ENCODE data around the gene SCNM1. TPM values are rescaled to one million over a fixed set of nuclear protein-coding genes. Genes with fewer than 3 reads are reported as not detected.

SCNM1 gene
- polyA plus RNA-seq, 1 experiment = 24.9 TPM

- POLR2A ChIA-PET = interaction anchor here (1.4 kb wide), 1 partner anchor 33 kb away, joined by 4 read pairs; the partner anchor contains the start of gene VPS72
- no peaks in the 10 kb centered on the region for H3K27me3 ChIP-seq (ENCODE audit: control insufficient read depth, insufficient read depth, low read length)
- no peak overlapping the region for H3K27ac ChIP-seq (ENCODE audit: low read depth, low read length)
- no peaks in the 10 kb centered on the region for H3K9me3 ChIP-seq (ENCODE audit: control insufficient read depth, insufficient read depth, low read length)
- CTCF ChIA-PET = interaction anchor here (1.4 to 6.5 kb wide), 3 partner anchors 58 to 132 kb away, joined by 3 to 162 read pairs (median 27); no protein-coding TSS in a partner anchor
- H3K4me3 ChIP-seq (ENCODE audit: low read depth, low read length) = no peak overlapping the region
- no peak for DNase-seq (ENCODE audit: low read depth, low spot score)
- TF ChIP-seq, protein P1, sequence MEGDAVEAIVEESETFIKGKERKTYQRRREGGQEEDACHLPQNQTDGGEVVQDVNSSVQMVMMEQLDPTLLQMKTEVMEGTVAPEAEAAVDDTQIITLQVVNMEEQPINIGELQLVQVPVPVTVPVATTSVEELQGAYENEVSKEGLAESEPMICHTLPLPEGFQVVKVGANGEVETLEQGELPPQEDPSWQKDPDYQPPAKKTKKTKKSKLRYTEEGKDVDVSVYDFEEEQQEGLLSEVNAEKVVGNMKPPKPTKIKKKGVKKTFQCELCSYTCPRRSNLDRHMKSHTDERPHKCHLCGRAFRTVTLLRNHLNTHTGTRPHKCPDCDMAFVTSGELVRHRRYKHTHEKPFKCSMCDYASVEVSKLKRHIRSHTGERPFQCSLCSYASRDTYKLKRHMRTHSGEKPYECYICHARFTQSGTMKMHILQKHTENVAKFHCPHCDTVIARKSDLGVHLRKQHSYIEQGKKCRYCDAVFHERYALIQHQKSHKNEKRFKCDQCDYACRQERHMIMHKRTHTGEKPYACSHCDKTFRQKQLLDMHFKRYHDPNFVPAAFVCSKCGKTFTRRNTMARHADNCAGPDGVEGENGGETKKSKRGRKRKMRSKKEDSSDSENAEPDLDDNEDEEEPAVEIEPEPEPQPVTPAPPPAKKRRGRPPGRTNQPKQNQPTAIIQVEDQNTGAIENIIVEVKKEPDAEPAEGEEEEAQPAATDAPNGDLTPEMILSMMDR (IDR thresholded peaks at IDR 0.05; ENCODE audit: low read depth, low read length) = no peak
Measured at GRCh38 chr1:151157067-151157531, 8.8 kb upstream of the SCNM1 start.

GRCh38 chr1:151158326-151158725 lies 7.6 kb upstream of the SCNM1 start:
- no peak overlapping the region for H3K4me3 ChIP-seq (ENCODE audit: low read depth, low read length)
- TF ChIP-seq, protein P1 (IDR thresholded peaks at IDR 0.05; ENCODE audit: low read depth, low read length) = no peak
- CTCF ChIA-PET = interaction anchor here (0.6 to 6.5 kb wide), 2 partner anchors 38 to 59 kb away, joined by 6 to 162 read pairs; no protein-coding TSS in a partner anchor
- no peak for DNase-seq (ENCODE audit: low read depth, low spot score)
- POLR2A ChIA-PET = interaction anchor here (0.6 kb wide), 1 partner anchor 76 kb away, joined by 4 read pairs; no protein-coding TSS in a partner anchor
- H3K27ac ChIP-seq (ENCODE audit: low read depth, low read length) = no peak overlapping the region
- H3K9me3 ChIP-seq (ENCODE audit: control insufficient read depth, insufficient read depth, low read length) = no peaks in the 10 kb centered on the region
- no peaks in the 10 kb centered on the region for H3K27me3 ChIP-seq (ENCODE audit: control insufficient read depth, insufficient read depth, low read length)

DNA sequence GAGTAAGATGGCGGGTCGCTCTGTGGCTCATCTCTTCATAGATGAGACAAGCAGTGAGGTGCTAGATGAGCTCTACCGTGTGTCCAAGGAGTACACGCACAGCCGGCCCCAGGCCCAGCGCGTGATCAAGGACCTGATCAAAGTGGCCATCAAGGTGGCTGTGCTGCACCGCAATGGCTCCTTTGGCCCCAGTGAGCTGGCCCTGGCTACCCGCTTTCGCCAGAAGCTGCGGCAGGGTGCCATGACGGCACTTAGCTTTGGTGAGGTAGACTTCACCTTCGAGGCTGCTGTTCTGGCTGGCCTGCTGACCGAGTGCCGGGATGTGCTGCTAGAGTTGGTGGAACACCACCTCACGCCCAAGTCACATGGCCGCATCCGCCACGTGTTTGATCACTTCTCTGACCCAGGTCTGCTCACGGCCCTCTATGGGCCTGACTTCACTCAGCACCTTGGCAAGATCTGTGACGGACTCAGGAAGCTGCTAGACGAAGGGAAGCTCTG lies 7.1 kb upstream of the SCNM1 start:
- DNase-seq (ENCODE audit: low read depth, low spot score) = no peak
- Histone ChIP-seq H3K27me3 (ENCODE audit: control insufficient read depth, insufficient read depth, low read length) (no peaks in the 10 kb centered on the region), H3K9me3 (ENCODE audit: control insufficient read depth, insufficient read depth, low read length) (no peaks in the 10 kb centered on the region), H3K27ac (ENCODE audit: low read depth, low read length) (no peak overlapping the region), H3K4me3 (ENCODE audit: low read depth, low read length) (no peak overlapping the region)
- TF ChIP-seq, protein P1 (IDR thresholded peaks at IDR 0.05; ENCODE audit: low read depth, low read length) = no peak
- ChIA-PET POLR2A (no interaction called here), CTCF (interaction anchor here (6.5 kb wide), 1 partner anchor 59 kb away, joined by 162 read pairs; no protein-coding TSS in a partner anchor)

- Histone ChIP-seq H3K4me3 (ENCODE audit: low read depth, low read length) (no peak overlapping the region), H3K9me3 (ENCODE audit: control insufficient read depth, insufficient read depth, low read length) (no peaks in the 10 kb centered on the region), H3K27me3 (ENCODE audit: control insufficient read depth, insufficient read depth, low read length) (no peaks in the 10 kb centered on the region), H3K27ac (ENCODE audit: low read depth, low read length) (no peak overlapping the region)
- DNase-seq (ENCODE audit: low read depth, low spot score) = no peak
- TF ChIP-seq, protein P1 (IDR thresholded peaks at IDR 0.05; ENCODE audit: low read depth, low read length) = no peak
- ChIA-PET CTCF (interaction anchor here (6.5 kb wide), 1 partner anchor 60 kb away, joined by 162 read pairs; no protein-coding TSS in a partner anchor), POLR2A (no interaction called here)
Measured at GRCh38 chr1:151159373-151159772, 6.6 kb upstream of the SCNM1 start.

DNA sequence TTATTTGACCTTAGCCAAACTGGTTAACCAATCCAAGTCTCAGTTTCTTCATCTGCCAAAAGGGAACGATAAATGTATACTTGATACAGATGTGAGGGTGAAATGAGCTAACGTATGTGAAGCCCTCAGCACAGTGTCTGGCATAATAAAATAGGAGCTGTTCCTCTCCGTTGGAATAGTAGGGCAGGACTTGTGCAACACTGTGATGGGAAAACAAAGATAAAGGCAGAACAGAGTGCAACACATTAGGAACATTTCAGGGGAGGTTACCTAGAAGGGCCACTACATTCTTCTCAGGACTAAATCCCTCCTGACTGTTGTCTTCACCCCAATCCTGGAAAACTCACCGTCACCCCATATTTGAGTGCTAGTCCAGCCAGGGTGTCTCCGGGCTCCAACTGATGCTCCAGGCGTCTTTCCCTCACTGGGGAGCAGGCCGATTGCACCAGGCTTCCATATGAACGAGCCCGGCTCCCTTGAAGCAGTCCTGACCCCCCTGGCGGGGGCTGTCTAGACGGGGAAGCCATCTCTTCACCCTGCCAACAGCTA lies 1.1 kb upstream of the SCNM1 start:
- TF ChIP-seq, protein P1 (IDR thresholded peaks at IDR 0.05; ENCODE audit: low read depth, low read length) = 0 out of 2 replicates have a peak, but pooled peaks have one; percentile 4
- no peak for DNase-seq (ENCODE audit: low read depth, low spot score)
- ChIA-PET CTCF (interaction anchor here (0.5 to 1.8 kb wide), 4 partner anchors 10 to 65 kb away, joined by 3 to 8 read pairs (median 4); partner anchors contain the start of gene TMOD4), POLR2A (interaction anchor here (0.5 kb wide), 1 partner anchor 124 kb away, joined by 3 read pairs; no protein-coding TSS in a partner anchor)
- H3K27ac ChIP-seq (ENCODE audit: low read depth, low read length) = peak overlapping the region; percentile 87
- peak overlapping the region; percentile 99 for H3K4me3 ChIP-seq (ENCODE audit: low read depth, low read length)
- no peaks in the 10 kb centered on the region for H3K9me3 ChIP-seq (ENCODE audit: control insufficient read depth, insufficient read depth, low read length)
- no peaks in the 10 kb centered on the region for H3K27me3 ChIP-seq (ENCODE audit: control insufficient read depth, insufficient read depth, low read length)

All from AG04450 (cell line).